Measurements from ENCODE around the gene LRMDA. TPM values are rescaled to one million over a fixed set of nuclear protein-coding genes. Genes with fewer than 3 reads are reported as not detected.

The LRMDA gene
- total RNA-seq, 4 donors from 2014 or later, result 12.0 to 15.9 (median 13.9) TPM

GRCh38 chr10:76037531-76038155, 606.2 kb downstream of the LRMDA start:
- no peak for TF ChIP-seq CTCF (IDR thresholded peaks at IDR 0.05)
- ATAC-seq (ENCODE audit: low FRiP score), result no peak
- no peak for DNase-seq (ENCODE audit: low spot score)

GRCh38 chr10:76038696-76039095, 607.3 kb downstream of the LRMDA start:
- TF ChIP-seq CTCF (IDR thresholded peaks at IDR 0.05), result no peak
- ATAC-seq (ENCODE audit: low FRiP score), result no peak
- DNase-seq (ENCODE audit: low spot score), result no peak

GRCh38 chr10:76040107-76040829, 608.8 kb downstream of the LRMDA start:
- no peak for ATAC-seq (ENCODE audit: low FRiP score)
- TF ChIP-seq CTCF (IDR thresholded peaks at IDR 0.05), result no peak
- DNase-seq (ENCODE audit: low spot score), result no peak

GRCh38 chr10:76040830-76041220, 609.4 kb downstream of the LRMDA start:
- TF ChIP-seq CTCF (IDR thresholded peaks at IDR 0.05), result no peak
- ATAC-seq (ENCODE audit: low FRiP score) (no peak), DNase-seq (ENCODE audit: low spot score) (no peak)

- no peak for TF ChIP-seq CTCF (IDR thresholded peaks at IDR 0.05)
Observed at GRCh38 chr10:76041551-76041950, 610.1 kb downstream of the LRMDA start.

GRCh38 chr10:76043261-76043660, 611.8 kb downstream of the LRMDA start:
- no peak for TF ChIP-seq CTCF (IDR thresholded peaks at IDR 0.05)
- DNase-seq (ENCODE audit: low spot score) (no peak), ATAC-seq (ENCODE audit: low FRiP score) (no peak)

More at GRCh38 chr10:76041551-76041950, 610.1 kb downstream of the LRMDA start:
- DNase-seq (ENCODE audit: low spot score), result no peak
- no peak for ATAC-seq (ENCODE audit: low FRiP score)

- DNase-seq (ENCODE audit: low spot score), result no peak
- no peak for TF ChIP-seq CTCF (IDR thresholded peaks at IDR 0.05)
- ATAC-seq (ENCODE audit: low FRiP score), result no peak
Observed at GRCh38 chr10:76044751-76045150, 613.3 kb downstream of the LRMDA start.

Measured in omental fat pad (tissue), 4 donors.